Vagina (tissue), 2 donors: ENCODE measurements around the gene FOXA3.

ENCODE experiments used
- POLR2A ChIP-seq, 2 donors: fragments of 450-650 bp; IDR thresholded peaks; one replicate each; pipeline ENCODE4 v1.6.1; 2017; ENCODE audit warnings: antibody characterized with exemption in 2 of 2, mild to moderate bottlenecking in 2 of 2, moderate library complexity in 2 of 2
- TF ChIP-seq, protein P1 (sequence below), 3 experiments: fragments of 450-650 bp in 2 of 3; fragments of 200-600 bp in 1 of 3; sonication (generic) in 1 of 3; IDR thresholded peaks; one replicate each; pipeline ENCODE4 v1.5.1; 2017 to 2019; ENCODE audit warnings: antibody characterized with exemption in 3 of 3, mild to moderate bottlenecking in 2 of 3, moderate library complexity in 2 of 3

DNA sequence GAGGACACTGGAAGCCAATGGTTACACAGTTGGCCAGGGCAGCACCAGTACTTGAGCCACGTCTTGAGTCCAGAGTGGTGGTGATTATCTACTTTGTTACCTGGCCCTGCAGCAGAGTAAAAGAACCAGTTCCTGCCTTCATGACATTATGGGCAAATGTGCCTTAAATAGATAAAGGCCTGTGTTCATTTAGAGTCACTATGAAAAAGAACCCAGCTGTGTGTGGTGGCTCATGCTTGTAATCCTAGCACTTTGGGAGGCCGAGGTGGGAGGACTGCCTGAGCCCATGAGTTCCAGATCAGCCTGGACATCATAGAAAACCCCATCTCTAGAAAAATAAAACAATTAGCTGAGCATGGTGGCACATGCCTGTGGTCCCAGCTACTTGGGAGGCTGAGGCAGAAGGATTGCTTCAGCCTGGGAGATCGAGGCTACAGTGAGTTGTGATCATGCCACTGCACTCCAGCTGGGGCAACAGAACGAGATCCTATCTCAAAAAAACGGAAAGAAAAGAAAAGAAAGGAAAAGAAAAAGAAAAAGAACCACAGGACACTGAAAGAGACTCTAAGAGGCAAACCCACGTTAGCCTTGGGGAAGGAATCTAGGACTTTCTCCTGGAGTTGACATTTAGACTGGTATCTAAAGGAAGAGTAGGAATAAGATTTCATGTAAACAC is 25.2 kb downstream of the FOXA3 start:
- no peak for TF ChIP-seq POLR2A (IDR thresholded peaks at IDR 0.05)
- TF ChIP-seq, protein P1, sequence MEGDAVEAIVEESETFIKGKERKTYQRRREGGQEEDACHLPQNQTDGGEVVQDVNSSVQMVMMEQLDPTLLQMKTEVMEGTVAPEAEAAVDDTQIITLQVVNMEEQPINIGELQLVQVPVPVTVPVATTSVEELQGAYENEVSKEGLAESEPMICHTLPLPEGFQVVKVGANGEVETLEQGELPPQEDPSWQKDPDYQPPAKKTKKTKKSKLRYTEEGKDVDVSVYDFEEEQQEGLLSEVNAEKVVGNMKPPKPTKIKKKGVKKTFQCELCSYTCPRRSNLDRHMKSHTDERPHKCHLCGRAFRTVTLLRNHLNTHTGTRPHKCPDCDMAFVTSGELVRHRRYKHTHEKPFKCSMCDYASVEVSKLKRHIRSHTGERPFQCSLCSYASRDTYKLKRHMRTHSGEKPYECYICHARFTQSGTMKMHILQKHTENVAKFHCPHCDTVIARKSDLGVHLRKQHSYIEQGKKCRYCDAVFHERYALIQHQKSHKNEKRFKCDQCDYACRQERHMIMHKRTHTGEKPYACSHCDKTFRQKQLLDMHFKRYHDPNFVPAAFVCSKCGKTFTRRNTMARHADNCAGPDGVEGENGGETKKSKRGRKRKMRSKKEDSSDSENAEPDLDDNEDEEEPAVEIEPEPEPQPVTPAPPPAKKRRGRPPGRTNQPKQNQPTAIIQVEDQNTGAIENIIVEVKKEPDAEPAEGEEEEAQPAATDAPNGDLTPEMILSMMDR (IDR thresholded peaks at IDR 0.05): no peak
